GM18508 (cell line): ENCODE measurements around the gene ACHE.

ENCODE experiments used
- ATAC-seq: cut with Tn5 transposase; IDR thresholded peaks from one replicate; pipeline ENCODE4 v1.9.1; 2021; ENCODE audit warnings: moderate number of reproducible peaks; ENCODE audit not compliant: insufficient read depth, unreplicated experiment

Gene ACHE

DNA sequence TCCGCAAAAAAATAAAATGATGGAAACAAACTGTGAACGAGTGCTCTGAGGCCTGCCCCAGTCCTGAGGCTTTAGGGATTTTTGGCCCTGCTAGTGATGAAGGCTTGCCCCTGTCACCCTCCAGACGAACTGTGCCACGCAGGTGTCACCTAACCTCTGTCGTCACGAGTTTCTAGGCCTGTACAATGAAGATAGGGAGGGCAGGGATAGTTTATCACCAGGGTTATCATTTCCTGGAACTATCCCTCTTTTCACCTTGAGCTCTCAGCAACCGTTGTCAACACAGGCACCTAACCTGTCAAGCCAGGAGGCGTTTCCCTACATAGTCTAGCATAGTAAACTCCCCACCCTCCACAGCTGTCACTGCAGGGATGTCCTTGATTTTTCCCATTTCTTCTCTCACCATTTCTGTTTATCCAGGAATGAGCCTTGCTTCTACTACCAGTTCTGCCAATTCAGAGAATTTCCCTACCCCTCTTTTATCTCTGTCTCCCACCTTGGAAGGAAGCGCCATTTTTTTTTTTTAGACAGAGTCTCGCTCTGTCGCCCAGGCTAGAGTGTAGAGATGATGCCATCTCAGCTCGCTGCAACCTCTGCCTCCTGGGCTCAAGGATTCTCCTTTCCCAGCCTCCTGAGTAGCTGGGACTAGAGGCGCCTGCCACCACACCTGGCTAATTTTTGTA, 2.2 kb upstream of the ACHE start:
- no peak for ATAC-seq

GRCh38 chr7:100896732-100897608, 1.3 kb upstream of the ACHE start:
- ATAC-seq, result no peak

- ATAC-seq, result no peak
Observed at GRCh38 chr7:100895956-100896731, 456 bp upstream of the ACHE start.

- no peak for ATAC-seq
Observed at GRCh38 chr7:100894860-100895700, 608 bp downstream of the ACHE start.

- no peak for ATAC-seq
Observed at GRCh38 chr7:100893910-100894721, 1.6 kb downstream of the ACHE start.

DNA sequence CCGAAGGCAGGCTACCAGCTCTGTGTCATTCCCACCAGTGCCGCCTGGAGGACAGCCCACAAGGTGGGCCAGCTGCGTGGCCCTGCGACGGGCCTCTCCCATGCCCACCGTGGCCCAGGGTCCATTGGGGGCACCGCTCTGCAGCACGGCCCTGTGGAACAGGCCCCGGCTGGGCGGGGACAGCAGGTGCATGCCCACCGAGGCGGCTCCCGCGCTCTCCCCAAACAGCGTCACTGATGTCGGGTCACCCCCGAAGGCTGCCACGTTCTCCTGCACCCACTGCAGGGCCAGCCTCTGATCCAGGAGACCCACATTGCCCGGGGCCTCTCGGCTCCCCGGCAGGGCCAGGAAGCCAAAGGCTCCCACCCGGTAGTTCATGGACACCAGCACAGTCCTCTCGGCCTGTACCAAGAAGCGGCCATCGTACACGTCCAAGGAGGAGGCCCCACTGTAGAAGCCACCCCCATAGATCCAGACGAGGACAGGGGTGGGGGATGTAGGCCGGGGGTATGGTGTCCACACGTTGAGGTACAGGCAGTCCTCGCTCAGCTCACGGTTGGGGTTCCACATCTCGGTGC, 2.3 kb downstream of the ACHE start:
- ATAC-seq, result no peak

GRCh38 chr7:100892364-100893317, 3.0 kb downstream of the ACHE start:
- ATAC-seq, result no peak

GRCh38 chr7:100891568-100892247, 4.0 kb downstream of the ACHE start:
- ATAC-seq, result no peak

DNA sequence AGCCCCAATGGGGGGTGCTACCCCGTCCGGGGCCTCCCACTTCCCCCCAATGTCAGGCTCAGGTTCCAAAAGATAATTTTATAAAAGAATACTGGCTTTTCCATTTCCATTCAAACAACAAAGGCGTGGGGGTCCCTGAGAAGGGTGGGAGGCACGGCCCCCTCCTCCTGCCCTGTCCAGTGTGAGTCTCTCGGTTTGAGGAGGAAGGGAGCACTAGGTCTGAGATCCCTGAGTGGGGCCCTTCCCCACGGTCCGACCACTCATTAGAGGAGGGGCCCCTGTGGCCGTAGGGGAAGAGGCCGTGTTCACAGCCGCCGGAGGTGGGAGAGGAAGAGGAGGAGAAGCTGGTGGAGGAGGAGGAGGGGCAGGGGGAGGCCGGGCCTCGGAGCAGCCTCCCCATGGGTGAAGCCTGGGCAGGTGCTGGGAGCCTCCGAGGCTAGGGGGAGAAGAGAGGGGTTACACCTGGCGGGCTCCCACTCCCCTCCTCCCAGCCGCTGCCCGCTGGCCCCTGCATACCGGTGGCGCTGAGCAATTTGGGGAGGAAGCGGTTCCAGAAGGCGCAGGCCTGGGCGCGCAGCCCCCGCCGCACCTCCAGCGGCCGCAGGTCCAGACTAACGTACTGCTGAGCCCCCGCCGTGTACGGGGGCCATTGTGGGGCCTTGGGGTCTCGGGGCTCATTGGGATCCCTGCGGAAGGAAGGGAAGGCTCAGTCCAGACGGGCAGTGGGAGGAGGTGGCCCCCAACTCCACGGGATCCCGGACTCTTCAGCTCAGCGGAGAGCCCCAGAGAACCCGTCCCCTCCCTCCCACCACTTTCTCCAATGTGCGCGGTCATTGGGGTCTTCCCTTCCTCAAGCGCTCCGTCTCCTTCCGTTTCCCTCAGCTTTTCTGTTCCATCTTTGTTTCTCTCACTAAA, 4.8 kb downstream of the ACHE start:
- ATAC-seq, result no peak

DNA sequence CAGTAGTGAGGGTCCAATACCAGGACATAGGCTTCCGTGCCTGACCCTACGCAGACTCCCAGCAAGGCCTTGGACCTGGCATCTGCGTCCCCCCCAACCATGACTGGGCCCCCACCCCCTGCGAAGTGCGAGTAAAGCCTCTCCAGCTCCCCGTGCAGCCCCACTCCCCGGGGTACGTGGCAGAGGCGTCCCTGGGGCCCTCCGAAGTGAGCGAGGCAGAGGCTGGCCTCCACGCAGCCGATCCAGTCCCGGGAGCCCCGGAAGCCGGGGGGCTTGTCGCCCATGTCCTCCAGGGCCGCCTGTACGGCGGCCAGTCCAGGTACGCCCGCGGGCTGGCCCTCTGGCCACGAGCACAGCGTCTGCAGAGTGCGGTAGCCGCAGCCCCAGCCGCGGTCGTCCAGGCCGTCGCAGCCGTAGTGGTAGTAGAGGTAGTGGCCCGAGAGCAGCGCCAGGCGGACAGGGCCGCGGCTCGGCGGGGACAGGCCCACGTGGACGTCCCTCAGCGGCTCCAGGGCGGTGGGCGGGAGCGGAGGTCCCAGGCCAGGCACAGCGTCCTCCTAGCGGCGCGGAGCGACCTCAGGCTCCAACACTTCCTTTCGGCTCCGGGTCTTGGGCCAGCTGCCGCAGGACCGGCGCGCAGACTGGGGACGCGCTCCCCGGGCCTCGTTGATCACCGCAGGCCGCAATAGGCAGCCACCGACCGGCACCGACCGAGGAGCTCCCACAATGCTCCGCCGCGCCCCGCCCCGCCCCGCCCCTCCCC, 6.5 kb downstream of the ACHE start, which contains the start of gene UFSP1:
Gene UFSP1, minus strand, starts transcription at position 728 of the 763 bp plus-strand sequence. Its CDS starts 444 bp downstream, at position 284.
- no peak for ATAC-seq

DNA sequence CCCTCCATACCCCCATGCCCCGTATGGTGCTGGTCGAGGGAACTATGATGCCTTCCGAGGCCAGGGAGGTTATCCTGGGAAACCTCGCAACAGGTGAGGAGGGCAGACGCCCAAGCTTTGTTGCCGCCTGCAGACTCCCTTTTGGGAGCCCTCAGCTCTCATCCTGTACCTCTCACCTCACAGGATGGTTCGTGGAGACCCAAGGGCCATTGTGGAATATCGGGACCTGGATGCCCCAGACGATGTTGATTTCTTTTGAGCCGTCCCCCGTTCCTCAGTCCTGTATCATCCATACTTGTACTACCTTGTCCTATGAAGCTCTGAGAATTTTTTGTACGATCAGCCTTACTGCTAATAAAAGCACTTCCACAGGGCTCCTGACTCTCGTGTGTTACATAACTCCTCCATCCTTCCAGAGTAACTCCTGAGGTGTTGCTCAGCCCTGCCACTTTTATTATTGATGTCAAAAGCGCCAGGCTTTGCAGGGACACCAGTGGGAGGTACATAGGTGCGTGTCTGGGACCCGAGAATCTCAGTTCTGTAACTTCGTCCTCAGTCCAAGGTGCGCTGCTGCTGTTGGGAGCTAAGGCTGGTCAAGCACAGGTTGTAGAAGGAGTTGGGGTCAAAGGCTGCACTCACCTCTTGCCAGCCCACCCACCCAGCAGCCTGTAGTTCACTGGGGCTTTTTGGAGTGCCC, 7.2 kb downstream of the ACHE start:
- no peak for ATAC-seq

DNA sequence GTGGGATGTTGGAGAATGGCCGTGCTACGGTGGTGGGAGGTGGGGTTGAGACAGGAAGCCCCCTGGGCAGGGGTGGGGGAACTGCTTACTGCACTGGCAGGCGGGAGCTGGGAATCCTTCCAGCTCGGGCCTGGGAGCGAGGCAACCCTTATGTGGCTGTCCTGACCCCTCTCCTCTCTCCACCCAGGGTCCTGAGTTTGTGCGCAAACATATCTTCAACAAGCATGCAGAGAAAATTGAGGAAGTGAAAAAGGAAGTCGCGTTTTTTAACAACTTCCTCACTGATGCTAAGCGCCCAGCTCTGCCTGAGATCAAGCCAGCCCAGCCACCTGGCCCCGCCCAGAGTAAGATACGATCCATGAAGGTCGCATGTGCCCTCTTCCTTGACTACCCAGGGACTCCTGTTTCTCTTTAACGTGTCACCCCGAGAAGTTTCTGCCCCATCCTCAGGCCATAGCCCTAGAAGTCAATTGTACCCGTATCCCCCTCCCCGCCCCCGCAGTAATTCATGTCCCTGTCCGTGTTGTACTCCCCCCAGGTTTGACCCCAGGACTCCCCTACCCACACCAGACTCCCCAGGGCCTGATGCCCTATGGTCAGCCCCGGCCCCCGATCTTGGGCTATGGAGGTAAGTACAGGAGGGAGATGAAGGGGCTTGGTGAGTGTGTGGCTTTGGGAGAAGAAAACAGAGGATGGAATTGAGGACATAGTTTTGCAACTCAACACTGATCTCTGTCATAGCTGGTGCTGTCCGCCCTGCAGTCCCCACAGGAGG, 8.0 kb downstream of the ACHE start:
- peak; percentile 34 for ATAC-seq

GRCh38 chr7:100886936-100887515, 8.7 kb downstream of the ACHE start:
- no peak for ATAC-seq
